ENCODE measurements around the gene NCAM2.

DNA sequence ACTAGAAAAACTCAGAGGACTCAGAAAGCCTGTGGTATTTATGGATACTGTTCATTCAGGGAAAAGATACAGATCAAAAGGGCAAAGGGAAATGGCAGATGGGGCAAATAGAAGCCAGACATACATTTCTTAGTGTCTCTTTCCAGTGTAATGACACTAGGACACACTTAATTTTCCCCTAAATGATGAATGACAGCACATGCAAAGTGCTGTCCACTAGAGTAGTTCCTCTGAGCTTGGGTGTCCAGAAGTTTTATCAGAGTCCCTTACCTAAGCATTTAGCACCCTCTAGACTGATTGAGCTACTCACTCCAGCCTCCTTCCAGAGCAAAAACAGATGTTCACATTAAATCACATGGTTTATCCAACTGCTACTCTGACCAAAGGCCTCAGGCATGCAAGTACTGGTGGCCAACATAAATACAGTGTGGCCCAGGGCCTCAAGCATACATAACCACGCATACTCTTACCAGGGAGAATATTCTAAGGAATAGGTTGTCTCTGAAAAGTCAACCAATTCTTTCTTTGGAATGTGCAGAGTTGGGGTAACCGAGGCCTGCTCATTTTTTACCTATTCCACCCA is 166.9 kb downstream of the NCAM2 start:
- TF ChIP-seq, protein P1, sequence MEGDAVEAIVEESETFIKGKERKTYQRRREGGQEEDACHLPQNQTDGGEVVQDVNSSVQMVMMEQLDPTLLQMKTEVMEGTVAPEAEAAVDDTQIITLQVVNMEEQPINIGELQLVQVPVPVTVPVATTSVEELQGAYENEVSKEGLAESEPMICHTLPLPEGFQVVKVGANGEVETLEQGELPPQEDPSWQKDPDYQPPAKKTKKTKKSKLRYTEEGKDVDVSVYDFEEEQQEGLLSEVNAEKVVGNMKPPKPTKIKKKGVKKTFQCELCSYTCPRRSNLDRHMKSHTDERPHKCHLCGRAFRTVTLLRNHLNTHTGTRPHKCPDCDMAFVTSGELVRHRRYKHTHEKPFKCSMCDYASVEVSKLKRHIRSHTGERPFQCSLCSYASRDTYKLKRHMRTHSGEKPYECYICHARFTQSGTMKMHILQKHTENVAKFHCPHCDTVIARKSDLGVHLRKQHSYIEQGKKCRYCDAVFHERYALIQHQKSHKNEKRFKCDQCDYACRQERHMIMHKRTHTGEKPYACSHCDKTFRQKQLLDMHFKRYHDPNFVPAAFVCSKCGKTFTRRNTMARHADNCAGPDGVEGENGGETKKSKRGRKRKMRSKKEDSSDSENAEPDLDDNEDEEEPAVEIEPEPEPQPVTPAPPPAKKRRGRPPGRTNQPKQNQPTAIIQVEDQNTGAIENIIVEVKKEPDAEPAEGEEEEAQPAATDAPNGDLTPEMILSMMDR (IDR thresholded peaks at IDR 0.05 in 8 of 11, conservative IDR thresholded peaks at IDR 0.05 in 3 of 11), result no peak
- TF ChIP-seq POLR2A (IDR thresholded peaks at IDR 0.05), result no peak
